Muscle of back (tissue), 11 donors: ENCODE results near the gene RELL1. TPM values are rescaled to one million over a fixed set of nuclear protein-coding genes. Genes with fewer than 3 reads are reported as not detected.

Source experiments
- DNase-seq, 3 donors: peaks; one replicate each; pipeline versions ENCODE4 v3.0.0 to v3.0.0-alpha.2; 2013
- polyA plus RNA-seq, 10 donors: library from polyadenylated mRNA; unstranded; fragments of 120-200 nt; gene quantifications; one replicate each; pipeline ENCODE4 v1.2.1, GENCODE V29; 2013; ENCODE audit not compliant: insufficient read length in 10 of 10

RELL1 gene
- polyA plus RNA-seq, 10 donors, result 10.3 to 15.8 (median 13.9) TPM

GRCh38 chr4:37639551-37640285, 46.5 kb downstream of the RELL1 start:
- peak in 1 of 3 donors; percentile 31 for DNase-seq

GRCh38 chr4:37635155-37635554, 51.0 kb downstream of the RELL1 start:
- no peak for DNase-seq

GRCh38 chr4:37634180-37634579, 52.0 kb downstream of the RELL1 start:
- DNase-seq, result no peak

GRCh38 chr4:37632836-37633235, 53.3 kb downstream of the RELL1 start:
- DNase-seq, result no peak

- DNase-seq, result peak; percentile 15 to 75 (median 56)
Observed at GRCh38 chr4:37631551-37631950, 54.6 kb downstream of the RELL1 start.

GRCh38 chr4:37629713-37630112, 56.5 kb downstream of the RELL1 start:
- no peak for DNase-seq

GRCh38 chr4:37628977-37629609, 57.1 kb downstream of the RELL1 start:
- no peak for DNase-seq

GRCh38 chr4:37627263-37627662, 58.9 kb downstream of the RELL1 start:
- DNase-seq, result no peak

- no peak for DNase-seq
Observed at GRCh38 chr4:37625499-37625898, 60.7 kb downstream of the RELL1 start.

- peak in 1 of 3 donors; percentile 35 for DNase-seq
Observed at GRCh38 chr4:37623940-37624339, 62.2 kb downstream of the RELL1 start.

GRCh38 chr4:37623125-37623524, 63.1 kb downstream of the RELL1 start:
- peak in 1 of 3 donors; percentile 39 for DNase-seq

- DNase-seq, result no peak
Observed at GRCh38 chr4:37620176-37620575, 66.0 kb downstream of the RELL1 start.

GRCh38 chr4:37615720-37616063, 70.5 kb downstream of the RELL1 start:
- DNase-seq, result no peak

- no peak for DNase-seq
Observed at GRCh38 chr4:37615059-37615719, 71.0 kb downstream of the RELL1 start.

GRCh38 chr4:37612811-37613210, 73.4 kb downstream of the RELL1 start:
- DNase-seq, result no peak

GRCh38 chr4:37609626-37610025, 76.5 kb downstream of the RELL1 start:
- no peak for DNase-seq

- DNase-seq, result no peak
Observed at GRCh38 chr4:37607018-37607417, 79.2 kb downstream of the RELL1 start.

GRCh38 chr4:37605843-37606565, 80.2 kb downstream of the RELL1 start:
- DNase-seq, result no peak

GRCh38 chr4:37604461-37604860, 81.7 kb downstream of the RELL1 start:
- peak in 2 of 3 donors; percentile 9 to 30 for DNase-seq

GRCh38 chr4:37603711-37604110, 82.5 kb downstream of the RELL1 start:
- no peak for DNase-seq

GRCh38 chr4:37603070-37603468, 83.1 kb downstream of the RELL1 start:
- peak; percentile 58 to 85 (median 72) for DNase-seq

GRCh38 chr4:37602454-37603069, 83.6 kb downstream of the RELL1 start:
- no peak for DNase-seq
